ENCODE measurements around the gene GPC6.
A peak's percentile ranks its signal among the peaks of the same experiment; 100 is the strongest.
"Not testable (repeated sequence)": the region's sequence is repeated elsewhere in the genome, so short reads cannot be mapped to it uniquely, and the experiment has no call there.

Gene GPC6

GRCh38 chr13:93226623-93227279 lies at the start of gene GPC6:
GPC6 (plus strand) TSS chr13:93226807.
- peak; percentile 97 for DNase-seq (ENCODE audit: low read depth)

- DNase-seq (ENCODE audit: low read depth): peak; percentile 98
These were observed 46.1 kb upstream of the GPC6 start for GRCh38 chr13:93180356-93180969.

GRCh38 chr13:93182406-93182805 lies 44.2 kb upstream of the GPC6 start:
- DNase-seq (ENCODE audit: low read depth): peak; percentile 80

- no peak for DNase-seq (ENCODE audit: low read depth)
These were observed 43.3 kb upstream of the GPC6 start for GRCh38 chr13:93183302-93183701.

- no peak for DNase-seq (ENCODE audit: low read depth)
These were observed 36.6 kb upstream of the GPC6 start for GRCh38 chr13:93190006-93190405.

- no peak for DNase-seq (ENCODE audit: low read depth)
These were observed 32.9 kb upstream of the GPC6 start for GRCh38 chr13:93193682-93194081.

- DNase-seq (ENCODE audit: low read depth): no peak
These were observed 26.8 kb upstream of the GPC6 start for GRCh38 chr13:93199856-93200255.

GRCh38 chr13:93200626-93201025 lies 26.0 kb upstream of the GPC6 start:
- DNase-seq (ENCODE audit: low read depth): no peak

GRCh38 chr13:93201992-93202558 lies 24.5 kb upstream of the GPC6 start:
- no peak for DNase-seq (ENCODE audit: low read depth)

- not testable (repeated sequence) for DNase-seq (ENCODE audit: low read depth)
These were observed 19.7 kb upstream of the GPC6 start for GRCh38 chr13:93206778-93207392.

GRCh38 chr13:93216122-93216521 lies 10.5 kb upstream of the GPC6 start:
- DNase-seq (ENCODE audit: low read depth): no peak

GRCh38 chr13:93217721-93218261 lies 8.8 kb upstream of the GPC6 start:
- no peak for DNase-seq (ENCODE audit: low read depth)

- no peak for DNase-seq (ENCODE audit: low read depth)
These were observed 8.0 kb upstream of the GPC6 start for GRCh38 chr13:93218583-93218982.

GRCh38 chr13:93220073-93220472 lies 6.5 kb upstream of the GPC6 start:
- no peak for DNase-seq (ENCODE audit: low read depth)

GRCh38 chr13:93222976-93223375 lies 3.6 kb upstream of the GPC6 start:
- DNase-seq (ENCODE audit: low read depth): no peak

- peak; percentile 73 for DNase-seq (ENCODE audit: low read depth)
These were observed 2.1 kb upstream of the GPC6 start for GRCh38 chr13:93224535-93224934.

GRCh38 chr13:93225610-93226009 lies 997 bp upstream of the GPC6 start:
- DNase-seq (ENCODE audit: low read depth): peak; percentile 35

GRCh38 chr13:93226065-93226622 lies 463 bp upstream of the GPC6 start:
- no peak for DNase-seq (ENCODE audit: low read depth)

- DNase-seq (ENCODE audit: low read depth): peak; percentile 46
These were observed 772 bp downstream of the GPC6 start for GRCh38 chr13:93227280-93227877.

- DNase-seq (ENCODE audit: low read depth): peak; percentile 91
These were observed 1.5 kb downstream of the GPC6 start for GRCh38 chr13:93227878-93228642.

- no peak for DNase-seq (ENCODE audit: low read depth)
These were observed 2.0 kb downstream of the GPC6 start for GRCh38 chr13:93228643-93228937.
